Nucleus accumbens (tissue), 56 donors: ENCODE data around the gene OPHN1.

Experiments
- DNase-seq, 56 donors: peaks; one replicate each; lab custom pipeline; 2025; lab: John Stamatoyannopoulos, UW

Gene OPHN1, protein sequence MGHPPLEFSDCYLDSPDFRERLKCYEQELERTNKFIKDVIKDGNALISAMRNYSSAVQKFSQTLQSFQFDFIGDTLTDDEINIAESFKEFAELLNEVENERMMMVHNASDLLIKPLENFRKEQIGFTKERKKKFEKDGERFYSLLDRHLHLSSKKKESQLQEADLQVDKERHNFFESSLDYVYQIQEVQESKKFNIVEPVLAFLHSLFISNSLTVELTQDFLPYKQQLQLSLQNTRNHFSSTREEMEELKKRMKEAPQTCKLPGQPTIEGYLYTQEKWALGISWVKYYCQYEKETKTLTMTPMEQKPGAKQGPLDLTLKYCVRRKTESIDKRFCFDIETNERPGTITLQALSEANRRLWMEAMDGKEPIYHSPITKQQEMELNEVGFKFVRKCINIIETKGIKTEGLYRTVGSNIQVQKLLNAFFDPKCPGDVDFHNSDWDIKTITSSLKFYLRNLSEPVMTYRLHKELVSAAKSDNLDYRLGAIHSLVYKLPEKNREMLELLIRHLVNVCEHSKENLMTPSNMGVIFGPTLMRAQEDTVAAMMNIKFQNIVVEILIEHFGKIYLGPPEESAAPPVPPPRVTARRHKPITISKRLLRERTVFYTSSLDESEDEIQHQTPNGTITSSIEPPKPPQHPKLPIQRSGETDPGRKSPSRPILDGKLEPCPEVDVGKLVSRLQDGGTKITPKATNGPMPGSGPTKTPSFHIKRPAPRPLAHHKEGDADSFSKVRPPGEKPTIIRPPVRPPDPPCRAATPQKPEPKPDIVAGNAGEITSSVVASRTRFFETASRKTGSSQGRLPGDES

DNA sequence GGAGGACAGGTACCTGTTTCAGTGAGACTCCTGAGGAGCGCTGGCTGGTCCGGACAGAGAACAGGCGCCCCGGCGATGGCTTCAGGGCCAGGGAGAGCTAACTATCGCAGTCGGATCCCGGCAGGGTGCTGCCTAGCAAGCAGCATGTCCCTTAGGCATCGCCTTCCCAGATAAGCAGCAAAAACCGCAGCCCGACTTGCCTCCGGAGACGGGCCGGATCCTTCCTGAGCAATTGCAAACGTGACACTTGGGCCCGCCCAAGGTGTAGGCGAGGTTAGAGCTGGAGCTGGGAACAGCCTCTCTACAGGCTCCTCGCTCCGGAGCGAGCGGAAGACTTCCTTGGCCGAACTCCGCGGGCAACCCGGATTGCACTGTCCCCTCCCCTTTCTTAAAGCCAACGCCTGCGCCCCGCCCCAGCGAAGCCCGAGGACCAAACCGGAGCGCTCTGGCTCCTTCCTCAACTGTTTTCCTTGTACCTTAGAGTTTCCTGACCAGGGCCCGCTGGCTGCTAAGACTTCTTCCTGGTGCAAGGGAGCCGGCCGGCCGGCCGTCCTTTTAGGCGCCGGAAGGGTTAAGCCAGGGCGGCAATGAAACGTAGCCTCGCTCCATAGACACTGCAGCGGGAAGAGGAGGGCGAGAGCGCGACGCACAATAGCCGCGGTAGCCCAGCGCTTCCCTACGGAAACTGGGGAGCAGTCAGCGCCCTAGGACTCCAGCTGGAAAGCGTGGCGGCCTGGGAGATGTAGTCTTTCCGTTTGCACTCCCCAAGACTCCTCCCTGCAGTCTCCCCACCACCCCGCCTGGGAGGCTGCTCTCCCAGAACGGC, at the start of gene OPHN1:
Gene OPHN1, minus strand, starts transcription at position 341 of the 826 bp plus-strand sequence. CDS start 475 bp downstream, outside the sequence.
- peak; percentile 1 to 82 (median 56) for DNase-seq

DNA sequence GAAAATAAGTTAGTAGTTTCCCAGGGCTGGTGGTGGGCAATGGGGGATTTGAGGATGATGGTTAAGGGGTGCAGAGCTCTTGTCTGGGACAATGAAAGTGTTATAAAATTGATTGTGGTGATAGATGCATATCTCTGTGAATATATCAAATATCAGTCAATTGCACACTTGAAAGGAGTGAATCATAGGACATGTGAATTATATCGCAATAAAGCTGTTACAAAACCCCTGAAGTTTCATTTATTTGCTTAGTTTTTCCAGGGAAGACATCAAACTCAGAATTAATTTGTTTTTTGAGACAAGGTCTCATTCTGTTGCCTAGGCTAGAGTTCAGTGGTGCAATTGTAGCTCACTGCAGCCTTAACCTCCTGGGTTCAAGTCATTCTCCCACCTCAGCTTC, 47.7 kb upstream of the OPHN1 start:
- DNase-seq: no peak

DNA sequence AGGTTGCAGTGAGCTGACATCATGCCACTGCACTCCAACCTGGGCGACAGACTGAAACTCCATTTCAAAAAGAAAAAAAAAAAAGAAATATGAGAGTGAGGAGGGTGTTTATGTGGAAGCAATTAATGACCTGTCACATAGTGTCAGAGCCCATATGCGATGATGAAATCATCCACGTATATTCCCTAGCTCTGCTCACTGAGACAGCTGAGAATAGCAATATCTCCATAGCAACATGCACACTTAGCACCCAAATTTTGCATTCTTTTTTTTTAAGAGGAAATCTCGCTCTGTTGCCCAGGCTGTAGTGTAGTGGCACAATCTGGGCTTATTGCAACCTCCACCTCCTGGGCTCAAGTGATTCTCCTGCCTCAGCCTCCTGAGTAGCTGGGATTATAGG, 31.5 kb upstream of the OPHN1 start:
- DNase-seq: no peak

DNA sequence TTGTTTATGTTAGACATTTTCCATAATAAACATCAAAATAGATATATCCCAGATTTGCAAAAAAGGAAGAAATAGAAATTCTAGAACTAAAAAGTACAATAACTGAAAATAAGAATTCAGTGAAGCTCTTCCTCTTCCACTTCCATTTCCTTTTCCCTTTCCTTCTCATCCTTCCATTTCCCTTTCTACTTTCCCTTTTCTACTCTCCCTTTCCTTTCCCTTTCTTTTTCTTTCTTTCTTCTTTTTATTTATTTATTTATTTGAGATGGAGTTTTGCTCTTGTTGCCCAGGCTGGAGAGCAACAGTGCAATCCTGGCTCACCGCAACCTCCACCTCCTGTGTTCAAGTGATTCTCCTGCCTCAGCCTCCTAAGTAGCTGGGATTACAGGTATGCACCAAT, 30.6 kb upstream of the OPHN1 start:
- no peak for DNase-seq

DNA sequence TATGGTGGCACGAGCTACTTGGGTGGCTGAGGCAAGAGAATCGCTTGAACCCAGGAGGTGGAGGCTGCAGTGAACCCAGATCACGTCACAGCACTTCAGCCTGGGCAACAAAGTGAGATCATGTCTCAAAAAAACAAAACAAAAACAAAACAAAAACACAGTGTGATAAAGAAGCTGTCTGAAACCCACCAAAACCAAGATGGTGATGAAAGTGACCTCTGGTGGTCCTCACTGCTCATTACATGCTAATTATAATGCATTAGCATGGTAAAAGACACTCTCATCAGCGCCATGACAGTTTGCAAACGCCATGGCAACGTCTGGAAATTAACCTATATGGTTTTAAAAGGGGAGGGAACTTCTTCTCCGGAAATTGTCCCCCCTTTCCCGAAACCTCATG, 29.4 kb upstream of the OPHN1 start:
- peak in 10 of 56 donors; percentile 0 to 10 (median 4) for DNase-seq

DNA sequence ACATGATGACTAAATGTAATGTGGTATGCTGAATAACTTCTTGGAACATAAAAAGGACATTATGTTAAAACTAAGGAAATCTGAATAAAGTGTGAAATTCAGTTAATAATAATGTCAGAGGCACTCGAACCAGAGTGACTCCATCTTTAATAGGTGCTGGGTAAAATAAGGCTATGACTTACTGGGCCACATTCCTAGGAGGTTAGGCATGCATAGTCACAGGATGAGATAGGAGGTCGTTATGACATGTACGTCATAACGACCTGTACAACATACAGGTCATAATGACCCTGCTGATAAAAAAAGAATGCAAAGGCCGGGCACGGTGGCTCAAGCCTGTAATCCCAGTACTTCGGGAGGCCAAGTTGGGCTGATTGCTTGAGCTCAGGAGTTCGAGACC, 28.9 kb upstream of the OPHN1 start:
- DNase-seq: no peak

DNA sequence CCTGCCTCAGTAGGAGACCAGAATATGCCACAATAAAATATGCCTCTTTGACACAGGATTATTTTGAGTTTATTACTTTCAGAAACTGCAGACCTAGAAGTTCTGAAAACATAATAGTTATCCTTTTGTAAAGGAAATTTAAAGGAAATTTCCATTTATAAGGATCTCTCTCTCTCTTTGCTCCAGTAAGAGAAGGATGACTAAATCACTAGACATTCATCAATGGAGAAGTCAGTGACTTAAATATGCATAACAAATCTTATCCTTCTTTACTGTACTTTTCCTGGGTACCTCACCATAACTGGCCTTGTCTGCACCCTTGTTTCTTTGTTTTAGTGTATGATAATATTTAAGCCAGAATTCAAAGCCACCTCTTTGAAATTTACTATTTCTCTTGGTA, 28.3 kb upstream of the OPHN1 start:
- DNase-seq: no peak

DNA sequence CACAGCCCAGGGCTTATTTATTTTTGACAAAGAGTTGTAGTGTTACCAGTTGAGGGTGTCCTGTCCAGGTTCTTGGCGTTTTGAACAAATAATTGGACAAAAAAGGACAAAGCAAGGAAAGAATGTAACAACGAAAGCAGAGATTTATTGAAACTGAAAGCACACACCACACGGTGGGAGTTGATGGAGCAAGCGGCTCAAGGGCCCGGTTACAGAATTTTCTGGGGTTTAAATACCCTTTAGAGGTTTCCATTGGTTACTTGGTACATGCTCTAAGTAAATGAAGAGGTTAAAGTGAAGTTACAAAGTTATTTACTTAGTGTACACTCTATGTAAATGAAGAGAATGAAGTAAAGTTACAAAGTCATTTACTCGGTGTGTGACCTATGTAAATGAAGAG, 27.8 kb upstream of the OPHN1 start:
- no peak for DNase-seq

DNA sequence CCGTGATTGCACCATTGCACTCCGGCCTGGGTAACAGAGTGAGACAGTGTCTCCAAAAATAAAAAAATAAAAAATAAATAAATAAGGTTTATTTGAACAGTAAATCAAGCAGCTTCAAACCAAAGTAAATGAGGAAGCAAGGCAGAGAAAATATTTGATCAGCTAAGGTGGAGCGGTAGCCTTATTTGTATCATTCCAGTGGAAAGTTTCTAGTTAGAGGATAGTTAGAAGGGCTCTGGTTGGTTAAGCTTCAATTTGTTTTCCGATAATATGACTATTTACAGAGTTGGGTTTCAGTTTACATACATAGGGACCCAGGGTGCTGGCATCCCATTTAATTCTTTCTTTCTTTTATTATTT, 21.8 kb upstream of the OPHN1 start:
- no peak for DNase-seq

DNA sequence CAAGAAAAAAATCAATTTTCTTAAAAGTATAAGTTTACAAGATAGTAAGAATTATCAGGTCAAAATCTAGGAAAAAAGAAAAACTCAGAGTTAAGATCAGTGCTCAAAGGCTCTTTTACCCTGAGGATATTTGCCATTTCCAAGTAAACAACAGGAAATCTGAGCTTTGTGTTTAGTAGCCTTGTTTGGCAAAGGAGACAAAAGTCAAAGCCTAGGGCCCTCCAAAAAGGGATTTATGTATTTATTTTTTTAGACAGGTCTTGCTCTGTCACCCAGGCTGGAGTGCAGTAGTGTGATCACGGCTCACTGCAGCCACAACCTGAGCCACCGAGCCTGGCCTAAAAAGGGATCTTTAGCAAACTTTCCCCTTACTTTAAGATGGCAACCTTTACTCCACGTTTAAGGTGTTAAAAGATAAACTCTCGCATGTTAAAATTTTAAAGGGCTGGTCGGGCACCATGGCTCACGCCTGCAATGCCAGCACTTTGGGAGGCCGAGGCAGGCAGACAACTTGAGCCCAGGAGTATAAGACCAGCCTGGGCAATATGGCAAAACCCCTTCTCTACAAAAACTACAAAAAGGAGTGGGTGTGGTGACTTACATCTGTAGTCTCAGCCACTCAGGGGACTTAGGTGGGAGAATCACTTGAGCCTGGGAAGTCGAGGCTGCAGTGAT, 21.3 kb upstream of the OPHN1 start:
- no peak for DNase-seq

DNA sequence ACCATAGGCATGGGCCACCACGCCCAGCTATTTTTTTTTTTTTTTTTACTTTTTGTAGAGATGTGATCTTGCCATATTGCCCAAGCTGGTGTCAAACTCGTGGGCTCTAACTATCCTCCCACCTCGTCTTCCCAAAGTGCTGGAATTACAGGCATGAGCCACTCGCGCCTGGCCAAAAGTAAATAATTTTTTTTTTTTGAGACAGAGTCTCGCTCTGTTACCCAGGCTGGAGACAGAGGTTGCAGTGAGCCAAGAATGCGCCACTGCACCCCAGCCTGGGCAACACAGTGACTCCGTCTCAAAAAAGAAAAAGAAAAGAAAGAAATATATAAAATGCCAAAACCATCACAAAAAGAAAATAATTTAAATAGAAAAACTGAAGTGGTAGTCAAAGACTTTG, 18.4 kb upstream of the OPHN1 start:
- DNase-seq: no peak

DNA sequence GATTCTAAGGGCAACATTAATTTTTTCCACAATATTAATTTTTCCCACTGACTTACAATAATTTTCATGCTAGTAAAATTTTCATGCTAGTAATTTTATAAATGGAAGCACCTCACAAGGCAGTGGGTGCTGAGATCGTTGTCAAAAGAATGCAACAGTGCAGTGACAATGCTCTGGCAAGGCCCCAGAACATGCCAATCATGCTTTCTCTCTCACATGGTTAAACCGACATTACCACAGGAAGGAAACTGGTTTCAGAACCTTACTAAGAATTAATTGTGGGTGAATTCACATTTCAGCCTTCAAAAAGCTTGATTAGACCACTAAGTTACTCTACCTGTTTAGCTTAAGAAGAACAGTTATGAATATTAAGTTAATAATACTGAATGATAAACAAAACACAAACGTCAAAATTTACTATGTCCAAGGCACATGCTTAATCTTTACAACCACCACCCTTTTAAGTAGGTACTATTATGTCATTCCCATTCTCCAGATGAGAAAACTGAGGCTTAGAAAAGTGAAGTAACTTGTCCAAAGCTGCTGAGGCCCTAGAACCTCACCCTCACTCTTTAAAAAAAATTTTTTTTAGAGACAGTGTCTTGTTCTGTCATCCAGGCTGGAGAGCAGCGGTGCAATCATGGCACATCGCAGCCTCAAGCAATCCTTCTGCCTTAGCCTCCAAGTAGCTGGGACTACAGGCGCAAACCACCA, 10.0 kb upstream of the OPHN1 start:
- no peak for DNase-seq

DNA sequence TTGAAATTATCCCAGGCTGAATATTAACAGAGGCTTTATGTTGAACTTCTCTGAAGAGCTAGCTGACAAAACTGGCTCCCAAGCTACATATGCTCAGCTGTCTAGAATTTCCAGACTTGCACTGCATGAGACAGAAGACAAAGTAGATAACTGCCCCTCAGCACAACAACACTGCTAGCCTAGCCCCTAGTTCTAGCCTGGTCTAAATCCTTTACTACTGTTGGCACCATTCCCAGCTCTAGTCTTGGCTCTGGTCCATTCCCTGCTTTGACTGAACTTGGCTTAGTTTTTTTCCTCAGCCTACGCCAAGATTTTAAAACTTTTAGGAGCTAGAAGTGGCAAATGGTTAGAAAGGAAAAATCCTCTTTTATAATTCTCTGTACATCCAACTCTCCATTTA, 7.6 kb upstream of the OPHN1 start:
- peak in 28 of 56 donors; percentile 0 to 72 (median 7) for DNase-seq

DNA sequence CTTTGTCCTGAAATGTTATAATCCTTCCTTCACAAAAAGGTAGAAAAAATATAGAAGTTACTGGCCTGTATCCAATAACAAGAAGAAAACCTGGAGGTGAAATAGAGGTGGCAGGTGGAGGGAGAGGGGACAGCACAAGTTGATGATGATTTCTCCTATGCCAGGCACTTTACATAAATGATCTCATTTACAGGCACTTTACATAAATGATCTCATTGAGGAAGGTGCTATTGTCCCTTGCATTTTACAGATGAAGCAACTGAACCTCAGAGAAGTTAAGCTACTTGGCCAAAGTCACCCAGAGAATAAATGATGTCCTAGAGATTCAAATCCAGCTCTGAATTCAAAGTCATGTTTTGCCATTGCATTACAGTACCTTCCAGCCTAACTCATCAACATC, 7.1 kb upstream of the OPHN1 start:
- DNase-seq: no peak

DNA sequence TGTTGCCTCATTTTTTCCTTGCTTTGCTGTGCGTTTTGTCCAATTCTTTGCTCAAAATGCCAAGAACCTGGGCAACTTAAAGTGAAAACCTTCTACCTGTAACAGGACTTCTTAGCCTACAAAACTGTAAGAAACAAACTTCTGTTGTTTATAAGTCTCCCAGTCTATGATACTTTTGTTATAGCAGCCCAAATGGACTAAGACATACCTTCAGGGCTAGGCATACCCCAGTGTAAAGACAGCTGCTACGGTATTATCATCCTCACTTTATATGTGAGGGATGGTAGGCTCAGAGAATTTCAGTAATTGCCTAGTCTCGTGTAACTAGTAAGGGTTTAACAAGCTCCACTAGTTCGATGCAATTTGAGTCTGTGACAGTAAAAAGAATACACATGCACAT, 6.0 kb upstream of the OPHN1 start:
- DNase-seq: no peak

DNA sequence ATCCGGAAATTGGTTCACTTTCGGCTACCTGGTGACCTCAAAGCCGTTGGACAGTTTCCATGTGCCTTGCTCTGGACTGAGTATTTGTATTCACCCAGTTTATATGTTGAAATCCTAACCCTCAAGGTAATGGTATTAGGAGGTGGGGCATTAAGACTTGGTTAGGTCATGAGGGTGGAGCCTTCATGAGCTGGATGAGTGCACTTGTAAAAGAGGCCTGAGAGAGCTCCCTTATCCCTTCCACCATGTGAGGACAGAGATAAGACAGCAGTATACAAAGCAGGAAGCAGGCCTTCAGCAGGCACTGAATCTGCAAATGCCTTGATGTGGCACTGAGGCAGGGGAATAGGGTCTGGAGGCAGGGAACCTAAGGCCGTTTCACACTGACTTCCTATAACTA, 5.3 kb upstream of the OPHN1 start:
- no peak for DNase-seq

DNA sequence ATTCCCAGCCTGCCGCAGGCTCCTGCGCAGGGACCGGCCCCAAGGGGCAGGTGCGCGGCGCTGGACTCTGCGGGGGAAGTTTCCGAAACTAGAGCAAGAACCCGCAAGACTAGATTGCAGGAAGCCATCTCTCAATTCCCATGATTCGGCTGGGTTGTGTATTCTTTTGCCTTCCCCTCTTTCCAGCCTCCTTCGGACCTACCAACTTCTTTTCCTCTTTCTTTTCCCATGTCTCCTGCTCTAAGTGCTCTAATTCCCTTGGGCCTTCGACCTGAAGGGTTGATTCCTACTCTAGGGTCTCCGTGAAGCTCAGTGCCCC, 645 bp upstream of the OPHN1 start:
- DNase-seq: no peak

DNA sequence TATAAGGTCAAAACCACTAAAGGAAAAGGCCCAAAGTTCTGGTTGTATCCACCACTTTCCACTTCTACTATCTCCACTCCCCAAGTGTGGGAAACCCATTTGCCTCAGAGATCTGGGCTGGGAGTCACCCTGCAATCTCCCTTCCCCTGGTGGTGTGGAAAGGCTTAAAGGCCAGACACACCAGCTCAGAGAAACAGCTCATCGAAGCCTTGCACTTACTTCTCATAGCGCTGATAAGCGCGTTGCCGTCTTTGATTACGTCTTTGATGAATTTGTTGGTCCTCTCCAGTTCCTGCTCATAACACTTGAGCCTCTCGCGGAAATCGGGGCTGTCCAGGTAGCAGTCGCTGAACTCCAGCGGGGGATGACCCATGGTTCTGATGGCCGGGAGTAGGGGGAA, 647 bp downstream of the OPHN1 start:
- DNase-seq: peak in 2 of 56 donors; percentile 5 to 14

DNA sequence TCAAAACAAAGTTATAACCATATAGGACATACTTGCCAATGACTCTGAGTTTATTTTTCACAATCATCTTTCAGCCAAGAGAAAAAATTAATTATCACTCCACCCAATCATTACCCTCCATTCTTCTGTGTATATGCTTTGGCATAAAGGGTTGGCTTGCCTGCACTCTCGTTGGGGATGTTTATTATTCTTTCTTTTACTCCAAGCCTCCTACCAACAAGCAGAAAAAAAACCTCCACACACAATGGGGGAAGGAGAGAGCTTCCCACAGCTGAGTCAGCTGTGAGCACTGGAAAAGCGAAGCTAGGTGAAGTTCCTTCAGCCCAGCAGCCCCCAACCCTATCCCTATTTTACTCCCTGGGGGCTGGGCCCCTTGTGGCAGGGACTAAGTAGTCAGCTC, 1.5 kb downstream of the OPHN1 start:
- no peak for DNase-seq

DNA sequence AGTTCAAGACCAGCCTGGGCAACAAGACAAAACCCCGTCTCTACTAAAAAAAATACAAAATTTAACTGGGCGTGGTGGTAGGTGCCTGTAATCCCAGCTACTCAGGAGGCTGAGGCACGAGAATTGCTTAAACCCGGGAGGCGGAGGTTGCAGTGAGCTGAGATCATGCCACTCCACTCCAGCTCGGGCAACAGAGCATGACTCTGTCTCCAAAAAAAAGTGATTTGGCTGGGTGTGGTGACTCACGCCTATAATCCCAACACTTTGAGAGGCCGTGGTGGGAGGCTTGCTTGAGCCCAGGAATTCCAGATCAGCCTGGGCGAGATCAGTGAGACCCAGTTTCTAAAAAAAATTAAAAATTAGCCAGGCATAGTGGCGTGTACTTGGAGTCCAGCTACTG, 4.1 kb downstream of the OPHN1 start:
- DNase-seq: no peak
